Measurements from ENCODE around the gene OBSCN.

DNA sequence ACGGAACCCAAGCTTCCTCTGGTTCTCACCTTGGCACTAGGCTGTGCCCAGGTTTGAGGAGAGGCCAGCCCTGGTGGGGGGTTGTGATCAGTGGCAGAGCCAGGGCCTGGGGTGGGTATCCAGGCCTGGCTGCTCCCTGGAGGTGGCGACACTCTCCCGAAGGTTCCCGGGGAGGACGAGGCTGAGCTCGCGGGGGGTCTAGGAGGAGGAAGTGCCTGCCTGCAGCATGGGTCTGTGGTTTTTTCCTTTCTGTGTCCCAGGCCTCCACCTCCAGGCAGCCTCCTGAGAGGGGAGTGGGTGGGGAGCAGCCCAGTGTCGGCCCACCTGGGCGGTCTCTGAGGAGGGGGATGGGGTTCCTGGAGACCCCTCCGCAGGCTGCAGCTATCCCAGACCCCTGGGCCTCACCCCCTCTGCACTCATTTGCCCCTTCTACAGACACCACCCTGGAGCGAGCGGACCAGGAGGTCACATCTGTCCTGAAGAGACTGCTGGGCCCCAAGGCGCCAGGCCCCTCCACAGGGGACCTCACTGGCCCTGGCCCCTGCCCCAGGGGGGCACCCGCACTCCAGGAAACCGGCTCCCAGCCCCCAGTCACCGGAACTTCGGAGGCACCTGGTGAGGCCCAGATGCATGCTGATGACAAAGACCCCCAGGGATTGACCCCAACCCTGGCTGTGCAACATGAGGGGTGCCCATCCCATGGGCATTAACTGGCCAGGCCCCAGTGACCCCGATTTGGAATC lies 154.5 kb downstream of the OBSCN start:
- TF ChIP-seq CTCF (conservative IDR thresholded peaks at IDR 0.05 in 1 of 2, IDR thresholded peaks at IDR 0.05 in 1 of 2; ENCODE audit: extremely low read depth in 1 of 2, insufficient read depth in 1 of 2, low read depth in 1 of 2, low read length in 2 of 2) (no peak), EZH2 (IDR thresholded peaks at IDR 0.05; ENCODE audit: borderline replicate concordance, low read length) (no peak)

Measured in mammary epithelial cell (primary cell).